GM18909 (cell line): ENCODE measurements around the gene GARS1.

ENCODE experiments used
- ATAC-seq: cut with Tn5 transposase; IDR thresholded peaks from one replicate; pipeline ENCODE4 v1.9.1; 2021; ENCODE audit warnings: mild to moderate bottlenecking; ENCODE audit not compliant: unreplicated experiment, poor library complexity

Gene GARS1

DNA sequence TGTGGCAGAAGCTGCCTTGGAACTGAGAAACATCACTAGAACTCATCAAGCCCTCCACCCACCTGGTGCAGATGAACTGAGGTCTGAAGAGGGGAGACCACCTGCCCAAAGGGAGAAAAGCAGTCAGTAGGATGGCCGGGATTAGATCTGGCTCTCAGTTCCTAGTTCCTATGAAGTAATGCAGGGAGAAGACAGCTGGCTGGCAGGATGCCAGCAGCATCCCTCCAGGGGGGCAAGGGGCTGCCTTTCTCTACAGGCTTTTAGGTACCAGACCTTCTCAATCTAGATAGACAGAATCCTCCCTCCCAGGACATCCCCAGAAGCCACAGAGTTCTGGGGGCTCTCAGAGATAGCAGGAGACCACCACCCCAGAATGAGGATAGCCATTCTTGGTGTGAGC is 79.7 kb downstream of the GARS1 start:
- ATAC-seq, result no peak

DNA sequence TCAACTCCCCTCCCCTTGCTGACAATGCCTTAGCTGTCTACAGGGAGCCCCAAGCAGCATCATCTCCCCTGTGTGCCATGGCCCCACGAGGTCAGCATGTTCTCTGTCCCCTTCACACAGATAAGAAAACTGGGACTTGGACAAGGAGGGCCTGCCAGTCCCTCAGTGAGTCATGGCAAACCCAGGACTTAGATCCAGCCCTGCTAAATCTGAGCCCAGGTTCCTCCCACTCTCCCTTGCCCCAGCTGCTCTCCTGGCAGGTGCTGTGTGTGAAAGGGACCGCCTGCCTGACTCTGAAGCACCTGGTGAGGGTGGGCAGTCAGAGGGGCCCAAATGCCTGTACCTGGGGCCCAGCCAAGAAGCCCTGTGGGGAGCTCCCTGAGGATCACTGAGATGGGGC is 80.2 kb downstream of the GARS1 start:
- no peak for ATAC-seq

GRCh38 chr7:30678805-30679204 is 84.1 kb downstream of the GARS1 start:
- no peak for ATAC-seq

DNA sequence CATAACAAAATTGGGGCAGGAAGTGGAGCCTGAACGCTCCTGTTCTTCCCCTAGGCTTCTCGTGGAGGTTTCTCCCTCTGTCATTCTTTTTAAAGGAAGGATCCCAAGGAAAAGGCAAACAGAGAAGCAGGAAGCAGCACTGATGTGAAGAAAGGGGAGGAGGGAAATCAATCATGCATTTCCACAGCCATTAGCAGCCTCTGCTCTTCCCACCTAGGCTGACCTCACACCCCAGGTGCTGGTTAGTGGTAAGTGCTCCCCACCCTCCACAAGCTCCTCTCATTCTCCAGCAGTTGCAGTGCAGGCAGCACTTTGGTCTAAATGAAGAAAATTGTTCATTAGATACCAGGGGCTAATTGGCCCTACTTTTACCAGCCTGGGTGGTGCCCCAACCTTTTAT is 85.0 kb downstream of the GARS1 start:
- no peak for ATAC-seq

GRCh38 chr7:30681331-30681797 is 86.7 kb downstream of the GARS1 start:
- ATAC-seq, result no peak

GRCh38 chr7:30681815-30682211 is 87.1 kb downstream of the GARS1 start:
- no peak for ATAC-seq

- ATAC-seq, result no peak
Measured at GRCh38 chr7:30682212-30683083, 87.8 kb downstream of the GARS1 start, which contains the start of gene CRHR2. TSS of gene CRHR2 (minus strand) at chr7:30682456. CDS start at chr7:30682280, 176 bp downstream.

- no peak for ATAC-seq
Measured at GRCh38 chr7:30683306-30683705, 88.6 kb downstream of the GARS1 start.
